ENCODE data around the gene ITPR2. TPM values are rescaled to one million over a fixed set of nuclear protein-coding genes. Genes with fewer than 3 reads are reported as not detected.
"Not testable (repeated sequence)": the region's sequence is repeated elsewhere in the genome, so short reads cannot be mapped to it uniquely, and the experiment has no call there.

The ITPR2 gene
- total RNA-seq, 2 donors from 2014 or later: 31.3 to 31.7 TPM

DNA sequence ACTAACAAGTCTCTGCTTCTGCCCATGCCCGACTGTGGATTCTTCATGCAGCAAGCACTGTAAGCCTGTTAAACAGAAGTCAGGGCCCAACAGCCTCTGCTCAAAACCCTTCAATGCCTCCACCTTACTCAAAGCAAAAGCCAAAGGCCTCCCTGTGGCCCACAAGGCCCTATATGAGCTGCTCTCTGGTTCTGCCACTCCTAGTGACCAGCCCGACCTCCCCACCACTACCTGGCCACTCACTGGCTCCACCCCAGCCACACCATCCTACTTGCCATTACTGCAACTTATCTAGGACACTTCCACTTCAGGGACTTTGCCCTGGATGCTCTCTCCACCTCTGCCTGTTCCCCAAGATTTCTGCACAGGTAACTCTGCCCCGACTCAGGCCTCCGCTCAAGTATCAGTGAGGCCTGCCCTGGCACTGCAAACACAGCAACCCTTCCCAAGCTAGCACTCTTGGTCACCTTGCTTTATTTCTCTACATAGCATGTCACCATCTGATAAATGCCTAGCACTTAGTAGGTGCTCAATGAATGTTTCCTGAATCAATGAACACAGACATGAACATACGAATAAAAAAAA lies 88.9 kb downstream of the ITPR2 start:
- intact Hi-C loops (cut with DNase I, micrococcal nuclease): no loop called here
- ATAC-seq: peak; percentile 37

GRCh38 chr12:26741584-26742227 lies 91.3 kb downstream of the ITPR2 start:
- peak; percentile 36 for ATAC-seq
- no peak for DNase-seq
- intact Hi-C loops (cut with DNase I, micrococcal nuclease): no loop called here

More for the DNA sequence above, 88.9 kb downstream of the ITPR2 start:
- no peak for DNase-seq

- no peak for ATAC-seq
- intact Hi-C loops (cut with DNase I, micrococcal nuclease): no loop called here
- no peak for DNase-seq
Observed at GRCh38 chr12:26740991-26741390, 92.0 kb downstream of the ITPR2 start.

DNA sequence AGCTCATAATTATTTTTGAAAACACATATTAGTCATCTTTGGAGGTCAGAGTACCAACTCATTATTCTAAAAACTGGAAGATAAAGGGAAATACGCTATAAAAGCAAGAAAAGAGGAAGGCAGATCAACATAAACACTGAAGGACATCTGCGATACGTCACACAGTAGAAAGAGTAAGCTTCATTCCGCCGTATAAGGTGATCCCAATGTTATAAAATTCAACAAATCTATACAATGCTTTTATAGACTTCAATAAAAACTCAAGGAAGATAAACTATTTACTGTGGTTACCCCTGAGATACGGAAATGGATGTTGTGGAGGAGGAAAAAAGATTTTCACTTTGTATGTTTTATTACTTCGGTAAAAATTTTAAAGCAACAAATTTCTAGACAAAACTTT lies 92.6 kb downstream of the ITPR2 start:
- intact Hi-C loops (cut with DNase I, micrococcal nuclease): no loop called here
- ATAC-seq: peak; percentile 89
- DNase-seq: no peak

GRCh38 chr12:26737487-26738030 lies 95.4 kb downstream of the ITPR2 start:
- no peak for ATAC-seq
- intact Hi-C loops (cut with DNase I, micrococcal nuclease): no loop called here

DNA sequence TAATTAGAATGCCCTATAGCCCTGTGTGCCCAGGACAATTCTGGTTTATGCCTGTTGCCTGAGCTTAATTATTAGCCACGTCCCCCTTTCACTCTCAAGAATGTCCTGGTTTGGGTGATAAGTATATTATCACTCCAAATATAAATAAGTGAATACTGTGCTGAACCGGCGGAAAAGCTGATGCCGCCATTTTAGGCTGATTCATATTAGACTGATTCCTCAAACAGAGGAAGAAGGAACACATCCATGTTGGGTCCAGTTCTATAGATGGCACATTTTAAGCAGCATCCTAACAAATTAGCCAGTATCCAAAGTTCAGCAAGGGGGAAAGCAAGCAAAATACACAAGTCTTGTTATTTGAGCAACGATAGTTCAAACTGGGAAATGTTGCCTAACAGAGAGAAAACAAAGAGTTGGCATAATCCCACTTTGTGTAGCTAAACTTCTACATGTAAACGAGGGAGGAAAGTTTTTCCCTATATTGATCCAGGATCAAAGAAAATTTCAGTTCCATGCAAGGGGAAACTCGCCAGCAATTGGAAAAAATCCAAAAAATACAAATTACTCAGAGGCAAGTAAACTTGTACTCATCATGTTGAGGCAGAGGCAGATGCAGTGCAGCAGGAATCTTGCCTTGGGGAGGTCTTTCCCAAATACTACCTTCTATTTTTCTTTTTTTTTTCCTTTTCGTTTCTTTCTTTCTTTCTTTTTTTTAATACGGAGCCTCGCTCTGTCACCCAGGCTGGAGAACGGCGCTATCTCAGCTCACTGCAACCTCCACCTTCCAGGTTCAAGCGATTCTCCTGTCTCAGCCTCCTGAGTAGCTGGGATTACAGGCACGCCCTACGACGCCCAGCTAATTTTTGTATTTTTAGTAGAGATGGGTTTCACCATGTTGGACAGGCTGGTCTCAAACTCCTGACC lies 96.2 kb downstream of the ITPR2 start:
- no peak for ATAC-seq
- intact Hi-C loops (cut with DNase I, micrococcal nuclease): no loop called here
- DNase-seq: no peak

More at GRCh38 chr12:26737487-26738030, 95.4 kb downstream of the ITPR2 start:
- DNase-seq: no peak

DNA sequence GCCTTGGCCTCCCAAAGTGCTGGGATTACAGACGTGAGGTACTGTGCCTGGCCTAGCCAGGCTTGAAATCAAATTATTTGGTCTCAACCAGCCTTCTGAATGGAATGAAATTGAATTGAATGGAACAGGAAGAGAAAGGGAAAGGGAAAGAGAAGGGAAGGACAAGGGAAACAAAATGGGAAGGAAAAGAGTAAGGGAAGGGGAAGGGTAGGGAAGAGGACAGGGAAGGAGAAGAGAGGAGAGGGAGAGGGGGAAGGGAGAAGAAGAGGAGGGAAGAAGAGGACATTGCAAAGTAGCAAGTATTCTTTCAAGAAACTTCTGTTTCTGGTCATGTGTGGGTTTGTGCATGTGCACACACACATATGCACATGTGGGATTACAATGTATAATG lies 97.8 kb downstream of the ITPR2 start:
- no peak for ATAC-seq
- intact Hi-C loops (cut with DNase I, micrococcal nuclease): no loop called here

GRCh38 chr12:26734510-26735248 lies 98.3 kb downstream of the ITPR2 start:
- no peak for DNase-seq
- intact Hi-C loops (cut with DNase I, micrococcal nuclease): no loop called here
- ATAC-seq: no peak

More for the DNA sequence above, 97.8 kb downstream of the ITPR2 start:
- no peak for DNase-seq

- no peak for DNase-seq
- intact Hi-C loops (cut with DNase I, micrococcal nuclease): no loop called here
- peak; percentile 55 for ATAC-seq
Observed at GRCh38 chr12:26732005-26732908, 100.7 kb downstream of the ITPR2 start.

GRCh38 chr12:26730481-26731350 lies 102.3 kb downstream of the ITPR2 start:
- ATAC-seq: no peak
- DNase-seq: no peak
- intact Hi-C loops (cut with DNase I, micrococcal nuclease): no loop called here

DNA sequence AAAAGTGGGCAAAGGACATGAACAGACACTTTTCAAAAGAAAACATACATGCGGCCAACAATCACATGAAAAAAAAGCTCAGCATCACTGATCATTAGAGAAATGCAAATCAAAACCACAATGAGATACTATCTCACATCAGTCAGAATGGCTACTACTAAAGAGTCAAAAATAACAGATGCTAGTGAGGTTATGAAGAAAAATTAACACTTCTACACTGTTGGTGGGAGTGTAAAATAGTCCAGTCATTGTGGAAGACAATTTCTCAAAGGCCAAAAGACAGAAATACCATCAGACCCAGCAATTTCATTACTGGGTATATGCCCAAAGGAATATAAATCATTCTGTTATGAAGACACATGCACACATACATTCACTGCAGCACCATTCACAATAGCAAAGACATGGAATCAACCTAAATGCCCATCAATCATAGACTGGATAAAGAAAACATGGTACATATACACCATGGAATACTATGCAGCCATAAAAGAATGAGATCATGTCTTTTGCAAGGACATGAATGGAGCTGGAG lies 103.8 kb downstream of the ITPR2 start:
- ATAC-seq; DNase-seq; intact Hi-C loops (cut with DNase I, micrococcal nuclease): not testable (repeated sequence)

GRCh38 chr12:26728205-26729050 lies 104.6 kb downstream of the ITPR2 start:
- ATAC-seq: no peak
- intact Hi-C loops (cut with DNase I, micrococcal nuclease): no loop called here
- no peak for DNase-seq

GRCh38 chr12:26727482-26728204 lies 105.4 kb downstream of the ITPR2 start:
- intact Hi-C loops (cut with DNase I, micrococcal nuclease): no loop called here
- ATAC-seq (no peak), DNase-seq (no peak)

DNA sequence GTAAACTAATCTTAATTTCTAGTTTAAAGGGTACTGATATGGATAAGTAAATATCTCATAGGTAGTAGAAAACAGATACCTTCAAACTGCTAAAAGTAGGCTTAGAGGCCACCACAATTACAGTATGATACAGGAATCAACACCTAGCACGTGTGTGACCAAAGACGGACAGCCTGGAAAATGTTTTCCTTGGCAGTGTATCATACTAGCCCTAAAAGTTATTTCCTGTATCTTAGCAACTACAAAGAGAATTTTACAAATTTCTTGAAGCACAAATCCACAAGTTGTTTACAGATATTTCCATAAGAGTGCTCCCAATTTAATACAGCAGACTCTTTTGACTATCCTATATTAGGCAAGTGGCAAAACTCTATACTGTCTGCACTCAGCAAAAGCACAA lies 106.0 kb downstream of the ITPR2 start:
- ATAC-seq: no peak
- no peak for DNase-seq
- intact Hi-C loops (cut with DNase I, micrococcal nuclease): no loop called here

GRCh38 chr12:26725276-26725916 lies 107.6 kb downstream of the ITPR2 start:
- DNase-seq (no peak), ATAC-seq (no peak)
- intact Hi-C loops (cut with DNase I, micrococcal nuclease): no loop called here
